ENCODE results near the gene SUZ12. TPM values are rescaled to one million over a fixed set of nuclear protein-coding genes. Genes with fewer than 3 reads are reported as not detected.
"Not testable (repeated sequence)": the region's sequence is repeated elsewhere in the genome, so short reads cannot be mapped to it uniquely, and the experiment has no call there.

The SUZ12 gene
- polyA plus RNA-seq, 1 of the 3 experiments (the other 2 are of a cell fraction): 6.3 TPM

DNA sequence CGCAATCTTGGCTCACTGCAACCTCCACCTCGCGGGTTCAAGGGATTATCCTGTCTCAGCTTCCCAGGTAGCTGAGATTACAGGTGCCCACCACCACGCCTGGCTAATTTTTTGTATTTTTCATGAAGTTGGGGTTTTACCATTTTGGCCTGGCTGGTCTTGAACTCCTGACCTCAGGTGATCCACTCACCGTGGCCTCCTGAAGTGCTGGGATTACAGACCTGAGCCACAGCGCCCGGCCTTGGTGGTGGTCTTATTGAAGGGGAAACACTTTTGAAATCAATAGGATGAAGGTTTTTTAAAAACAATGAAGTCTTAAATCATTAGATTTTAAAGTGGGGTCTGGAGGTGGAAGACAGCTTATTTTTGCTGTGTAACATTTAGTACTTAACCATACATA, 5.6 kb downstream of the SUZ12 start:
- CTCF ChIA-PET; DNase-seq; H3K4me2 ChIP-seq; H3K27ac ChIP-seq (ENCODE audit: low read depth in 2 of 2, low read length in 1 of 2); H3K9me2 ChIP-seq; H3K4me1 ChIP-seq (ENCODE audit: control insufficient read depth in 1 of 2, insufficient read depth in 2 of 2, low read depth in 1 of 2, low read length in 1 of 2); H3K9me3 ChIP-seq; H3K27me3 ChIP-seq (ENCODE audit: insufficient read depth); H3K4me3 ChIP-seq (ENCODE audit: low read depth in 2 of 2, low read length in 1 of 2); POLR2A ChIA-PET; H3K9ac ChIP-seq; H2AFZ ChIP-seq (ENCODE audit: low read depth): not testable (repeated sequence)
- peaks cover 88% of the 10 kb centered on the region for H3K79me2 ChIP-seq (ENCODE audit: insufficient read depth)
- H3K36me3 ChIP-seq (replicated peaks in 1 of 2; ENCODE audit: control insufficient read depth in 1 of 2, insufficient read depth in 2 of 2, low read length in 1 of 2): peaks cover 16 to 61% of the 10 kb centered on the region in 2 experiments
- 97% methylated on average over 7 of the region's 7 CpGs for WGBS (ENCODE audit: low lambda C conversion rate)
- H3F3A ChIP-seq (replicated peaks; ENCODE audit: insufficient read depth): peaks cover 13% of the 10 kb centered on the region
- H4K20me1 ChIP-seq (ENCODE audit: insufficient read depth): peaks cover 18% of the 10 kb centered on the region

DNA sequence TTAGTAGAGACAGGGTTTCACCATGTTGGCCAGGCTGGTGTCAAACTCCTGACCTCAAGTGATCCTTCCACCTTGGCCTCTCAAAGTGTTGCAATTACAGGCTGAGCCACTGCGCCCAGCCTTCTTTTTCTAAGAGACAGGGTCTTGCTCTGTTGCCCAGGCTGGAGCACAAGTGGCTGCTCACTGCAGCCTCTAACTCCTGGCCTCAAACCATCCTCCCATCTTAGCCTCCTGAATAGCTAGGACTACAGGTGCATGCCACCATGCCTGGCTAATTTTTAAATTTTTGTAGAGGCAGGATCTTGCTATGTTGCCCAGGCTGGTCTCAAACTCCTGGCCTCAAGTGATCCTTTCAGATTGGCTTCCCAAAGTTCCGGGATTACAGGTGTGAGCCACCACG, 15.1 kb downstream of the SUZ12 start:
- H4K20me1 ChIP-seq (ENCODE audit: insufficient read depth); H3K4me3 ChIP-seq (ENCODE audit: low read depth in 2 of 2, low read length in 1 of 2); H3K4me2 ChIP-seq; DNase-seq; H3K27ac ChIP-seq (ENCODE audit: low read depth in 2 of 2, low read length in 1 of 2); H3K9me2 ChIP-seq; H2AFZ ChIP-seq (ENCODE audit: low read depth); CTCF ChIA-PET; H3K4me1 ChIP-seq (ENCODE audit: control insufficient read depth in 1 of 2, insufficient read depth in 2 of 2, low read depth in 1 of 2, low read length in 1 of 2); H3K27me3 ChIP-seq (ENCODE audit: insufficient read depth); H3K9ac ChIP-seq; H3F3A ChIP-seq (replicated peaks; ENCODE audit: insufficient read depth); POLR2A ChIA-PET; H3K9me3 ChIP-seq: not testable (repeated sequence)
- peaks cover 18% of the 10 kb centered on the region for H3K79me2 ChIP-seq (ENCODE audit: insufficient read depth)
- 100% methylated on average over 3 of the region's 3 CpGs for WGBS (ENCODE audit: low lambda C conversion rate)
- peaks cover 8 to 28% of the 10 kb centered on the region in 2 experiments for H3K36me3 ChIP-seq (replicated peaks in 1 of 2; ENCODE audit: control insufficient read depth in 1 of 2, insufficient read depth in 2 of 2, low read length in 1 of 2)

DNA sequence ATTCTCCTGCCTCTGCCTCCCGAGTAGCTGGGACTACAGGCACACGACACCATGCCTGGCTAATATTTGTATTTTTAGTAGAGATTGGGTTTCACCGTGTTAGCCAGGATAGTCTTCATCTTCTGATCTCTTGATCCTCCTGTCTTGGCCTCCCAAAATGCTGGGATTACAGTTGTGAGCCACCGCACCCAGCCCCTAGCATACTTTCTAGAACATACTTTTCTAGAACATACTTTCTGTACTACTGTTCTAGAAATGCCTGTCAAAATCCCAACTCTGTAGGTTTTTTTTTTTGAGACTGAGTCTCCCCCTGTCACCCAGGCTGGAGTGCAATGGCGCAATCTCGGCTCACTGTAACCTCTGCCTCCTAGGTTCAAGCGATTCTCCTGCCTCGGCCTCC, 27.3 kb downstream of the SUZ12 start:
- H3K27me3 ChIP-seq (ENCODE audit: insufficient read depth); H4K20me1 ChIP-seq (ENCODE audit: insufficient read depth); DNase-seq; POLR2A ChIA-PET; H3K4me1 ChIP-seq (ENCODE audit: control insufficient read depth in 1 of 2, insufficient read depth in 2 of 2, low read depth in 1 of 2, low read length in 1 of 2); H3K4me2 ChIP-seq; H3K9me2 ChIP-seq; CTCF ChIA-PET; H3K9me3 ChIP-seq; H3K9ac ChIP-seq; H3K27ac ChIP-seq (ENCODE audit: low read depth in 2 of 2, low read length in 1 of 2); H3K4me3 ChIP-seq (ENCODE audit: low read depth in 2 of 2, low read length in 1 of 2); H3F3A ChIP-seq (replicated peaks; ENCODE audit: insufficient read depth); H2AFZ ChIP-seq (ENCODE audit: low read depth): not testable (repeated sequence)
- WGBS (ENCODE audit: low lambda C conversion rate): 95% methylated on average over 8 of the region's 8 CpGs
- Histone ChIP-seq H3K36me3 (replicated peaks in 1 of 2; ENCODE audit: control insufficient read depth in 1 of 2, insufficient read depth in 2 of 2, low read length in 1 of 2) (peaks cover 0 to 55% of the 10 kb centered on the region in 2 experiments), H3K79me2 (ENCODE audit: insufficient read depth) (peaks cover 56% of the 10 kb centered on the region; the same call in 1 of the 2 replicates)

DNA sequence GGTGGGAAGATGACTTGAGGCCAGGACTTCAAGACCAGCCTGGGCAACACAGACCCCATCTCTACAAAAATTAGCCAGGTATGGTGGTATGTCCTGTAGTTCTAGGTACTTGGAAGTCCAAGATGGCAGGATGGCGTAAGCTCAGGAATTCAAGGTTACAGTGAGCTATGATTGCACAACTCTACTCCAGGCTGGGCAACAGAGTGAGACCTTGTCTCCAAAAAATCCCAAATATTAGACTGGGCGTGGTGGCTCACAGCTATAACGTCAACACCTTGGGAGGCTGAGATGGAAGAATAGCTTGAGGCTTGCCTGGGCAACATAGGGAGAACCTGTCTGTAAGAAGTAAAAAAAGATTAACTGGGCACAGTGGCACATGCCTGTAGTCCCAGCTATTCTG, 30.8 kb downstream of the SUZ12 start:
- Histone ChIP-seq H4K20me1 (ENCODE audit: insufficient read depth) (no peaks in the 10 kb centered on the region), H3K27ac (ENCODE audit: low read depth in 2 of 2, low read length in 1 of 2) (no peak overlapping the region), H3K4me2 (no peak overlapping the region), H3K79me2 (ENCODE audit: insufficient read depth) (peaks cover 50% of the 10 kb centered on the region; the same call in 1 of the 2 replicates), H3K9ac (no peak overlapping the region), H3K9me2 (no peaks in the 10 kb centered on the region), H3K9me3 (no peaks in the 10 kb centered on the region), H3K4me3 (ENCODE audit: low read depth in 2 of 2, low read length in 1 of 2) (no peak overlapping the region), H3K4me1 (ENCODE audit: control insufficient read depth in 1 of 2, insufficient read depth in 2 of 2, low read depth in 1 of 2, low read length in 1 of 2) (no peaks in the 10 kb centered on the region), H3F3A (replicated peaks; ENCODE audit: insufficient read depth) (peaks cover 8% of the 10 kb centered on the region), H3K27me3 (ENCODE audit: insufficient read depth) (no peaks in the 10 kb centered on the region), H3K36me3 (replicated peaks in 1 of 2; ENCODE audit: control insufficient read depth in 1 of 2, insufficient read depth in 2 of 2, low read length in 1 of 2) (peaks cover 0 to 50% of the 10 kb centered on the region in 2 experiments), H2AFZ (ENCODE audit: low read depth) (no peak overlapping the region)
- ChIA-PET POLR2A (no interaction called here), CTCF (no interaction called here)
- DNase-seq: no peak
- 98% methylated on average over 3 of the region's 3 CpGs for WGBS (ENCODE audit: low lambda C conversion rate)
- no peak for TF ChIP-seq JUND (IDR thresholded peaks at IDR 0.05)
- no peak for TF ChIP-seq EP300 (IDR thresholded peaks at IDR 0.05; ENCODE audit: borderline replicate concordance in 1 of 2, low read depth in 1 of 2, low read length in 1 of 2)
- no peak for TF ChIP-seq NRF1 (IDR thresholded peaks at IDR 0.05; ENCODE audit: low read depth, low read length)
- TF ChIP-seq TEAD4 (IDR thresholded peaks at IDR 0.05; ENCODE audit: borderline replicate concordance, insufficient read depth): no peak
- no peak for TF ChIP-seq MXI1 (IDR thresholded peaks at IDR 0.05; ENCODE audit: low read depth, low read length)
- no peak for TF ChIP-seq REST (IDR thresholded peaks at IDR 0.05; ENCODE audit: low read depth, low read length)
- TF ChIP-seq TCF12 (IDR thresholded peaks at IDR 0.05): no peak
- TF ChIP-seq NFIC (IDR thresholded peaks at IDR 0.05; ENCODE audit: borderline replicate concordance): no peak
- TF ChIP-seq CTCF (IDR thresholded peaks at IDR 0.05): no peak
- TF ChIP-seq RXRA (IDR thresholded peaks at IDR 0.05; ENCODE audit: borderline replicate concordance, low read depth): no peak
- no peak for TF ChIP-seq GABPA (IDR thresholded peaks at IDR 0.05; ENCODE audit: low read depth)
- no peak for TF ChIP-seq FOSL2 (IDR thresholded peaks at IDR 0.05; ENCODE audit: borderline replicate concordance, low read depth)
- no peak for TF ChIP-seq FOXM1 (IDR thresholded peaks at IDR 0.05; ENCODE audit: low read depth)
